Thymus (tissue), 11 donors: Measurements from ENCODE around the gene DCUN1D2. TPM values are rescaled to one million over a fixed set of nuclear protein-coding genes. Genes with fewer than 3 reads are reported as not detected.
A peak's percentile ranks its signal among the peaks of the same experiment; 100 is the strongest.

Experiments
- DNase-seq, 9 donors: peaks; one replicate each; pipeline ENCODE4 v3.0.0-alpha.2; 2013; ENCODE audit warnings: low spot score in 9 of 9, low read depth in 6 of 9, missing footprints in 1 of 9
- H3K27ac ChIP-seq, 2 donors: one replicate each; pipeline ENCODE4 v1.5.1; 2013; ENCODE audit warnings: control low read depth in 1 of 2, low read depth in 1 of 2, low read length in 1 of 2, mild to moderate bottlenecking in 1 of 2, moderate library complexity in 1 of 2
- H3K27me3 ChIP-seq, 2 donors: one replicate each; pipeline ENCODE4 v1.5.1; 2013; ENCODE audit warnings: low read length in 1 of 2; ENCODE audit not compliant: control insufficient read depth in 2 of 2, insufficient read depth in 1 of 2
- H3K36me3 ChIP-seq, 2 donors: one replicate each; pipeline ENCODE4 v1.5.1; 2013; ENCODE audit warnings: low read length in 1 of 2, mild to moderate bottlenecking in 1 of 2, moderate library complexity in 1 of 2; ENCODE audit not compliant: control insufficient read depth in 2 of 2, insufficient read depth in 2 of 2
- H3K4me1 ChIP-seq, 2 donors: one replicate each; pipeline ENCODE4 v1.5.1; 2013; ENCODE audit warnings: low read length in 2 of 2; ENCODE audit not compliant: control insufficient read depth in 2 of 2, insufficient read depth in 2 of 2
- H3K4me3 ChIP-seq, 2 donors: one replicate each; pipeline ENCODE4 v1.5.1; 2013; ENCODE audit warnings: low read length in 2 of 2, control low read depth in 1 of 2, mild to moderate bottlenecking in 1 of 2
- H3K9me3 ChIP-seq, 2 donors: one replicate each; pipeline ENCODE4 v1.5.1; 2013; ENCODE audit warnings: low read length in 1 of 2, mild to moderate bottlenecking in 1 of 2; ENCODE audit not compliant: control insufficient read depth in 2 of 2, insufficient read depth in 1 of 2
- WGBS: extraction: QIAGEN DNeasy Blood & Tissue Kit; methylation state at CpG from one replicate; pipeline ENCODE4 v1.1.7; 2013; 5-methylcytosine and 5-hydroxymethylcytosine counted together
- polyA plus RNA-seq: library from polyadenylated mRNA; stranded (reverse); fragments of 200-250 nt; gene quantifications from one replicate; pipeline ENCODE4 v1.2.3, GENCODE V29; 2013
- total RNA-seq: library from RNA; stranded (reverse); fragments of 120-200 nt; gene quantifications from one replicate; pipeline ENCODE4 v1.2.4, GENCODE V29; 2013
- donor health status: healthy.

DCUN1D2 gene
- total and polyA plus RNA-seq, 2 donors, result 9.8 to 22.5 TPM

DNA sequence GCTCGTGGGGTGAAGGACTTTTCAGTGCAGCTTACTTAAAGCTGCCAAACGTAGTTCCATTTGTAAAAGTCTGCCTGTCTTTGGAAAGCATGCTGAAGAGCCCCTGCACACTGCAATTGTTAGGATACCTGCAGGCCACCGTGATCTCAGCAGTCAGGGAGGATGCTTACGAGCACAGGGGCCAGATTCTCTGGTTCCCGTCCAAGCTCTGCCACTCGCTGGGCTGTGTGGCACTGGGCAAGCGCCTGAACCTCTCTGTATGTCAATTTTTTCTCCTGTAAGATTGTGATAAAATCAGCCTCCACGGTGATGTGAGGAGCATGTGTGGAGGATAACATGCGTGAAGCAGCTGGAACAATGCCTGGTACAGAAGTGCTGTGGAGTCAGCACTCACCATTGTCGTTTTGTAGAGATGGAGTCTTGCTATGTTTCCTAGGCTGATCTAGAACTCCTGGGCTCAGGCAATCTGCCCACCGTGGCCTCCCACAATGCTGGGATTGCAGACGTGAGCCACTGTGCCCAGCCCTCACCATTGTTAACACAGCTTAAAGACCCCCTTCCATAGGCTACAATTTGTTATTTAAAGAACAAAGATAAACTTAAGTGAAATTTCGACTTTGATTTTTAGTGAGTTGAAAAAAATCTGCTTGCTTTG lies 40.7 kb downstream of the DCUN1D2 start:
- H3K9me3 ChIP-seq, result no peaks in the 10 kb centered on the region
- DNase-seq, result no peak
- H3K4me1 ChIP-seq, result peaks cover 24 to 55% of the 10 kb centered on the region in 2 donors
- no peak overlapping the region for H3K4me3 ChIP-seq
- peak overlapping the region in 1 of 2 donors; percentile 80 for H3K27ac ChIP-seq
- H3K27me3 ChIP-seq, result no peaks in the 10 kb centered on the region
- WGBS, result 95% methylated on average over 13 of the region's 13 CpGs
- peaks cover 13 to 17% of the 10 kb centered on the region in 2 donors for H3K36me3 ChIP-seq

DNA sequence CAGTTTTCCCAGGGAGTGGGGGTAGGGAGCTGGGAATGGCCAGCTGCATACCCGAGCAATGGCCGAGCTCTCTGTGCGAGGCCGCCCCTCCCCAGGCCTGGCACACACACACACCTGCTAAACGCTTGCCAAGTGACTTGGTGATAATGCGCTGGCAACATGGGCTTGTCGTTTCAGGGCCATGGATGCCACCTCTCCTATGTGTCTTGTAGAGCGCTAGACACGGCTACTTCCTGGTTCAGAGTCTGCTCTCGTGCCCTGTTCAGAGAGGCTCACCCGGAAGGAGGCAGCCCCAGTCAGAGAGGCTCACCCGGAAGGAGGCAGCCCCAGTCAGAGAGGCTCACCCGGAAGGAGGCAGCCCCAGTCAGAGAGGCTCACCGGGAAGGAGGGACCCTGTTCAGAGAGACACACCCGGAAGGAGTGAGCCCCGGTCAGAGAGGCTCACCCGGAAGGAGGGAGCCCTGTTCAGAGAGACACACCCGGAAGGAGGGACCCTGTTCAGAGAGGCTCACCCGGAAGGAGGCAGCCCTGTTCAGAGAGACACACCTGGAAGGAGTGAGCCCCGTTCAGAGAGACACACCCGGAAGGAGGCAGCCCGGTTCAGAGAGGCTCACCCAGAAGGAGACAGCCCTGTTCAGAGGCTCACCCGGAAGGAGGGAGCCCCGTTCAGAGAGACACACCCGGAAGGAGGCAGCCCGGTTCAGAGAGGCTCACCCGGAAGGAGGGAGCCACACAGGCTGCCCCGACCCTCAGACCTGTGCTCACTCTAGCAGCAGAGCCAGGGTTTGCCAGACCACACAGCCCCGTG lies 41.4 kb downstream of the DCUN1D2 start:
- Histone ChIP-seq H3K4me3 (no peak overlapping the region), H3K4me1 (peaks cover 24 to 63% of the 10 kb centered on the region in 2 donors), H3K9me3 (peaks cover 0 to 2% of the 10 kb centered on the region in 2 donors), H3K27me3 (no peaks in the 10 kb centered on the region), H3K36me3 (peaks cover 8 to 12% of the 10 kb centered on the region in 2 donors), H3K27ac (peak overlapping the region in 1 of 2 donors; percentile 80)
- 93% methylated on average over 29 of the region's 29 CpGs for WGBS
- peak in 4 of 9 donors; percentile 41 to 65 (median 49) for DNase-seq

DNA sequence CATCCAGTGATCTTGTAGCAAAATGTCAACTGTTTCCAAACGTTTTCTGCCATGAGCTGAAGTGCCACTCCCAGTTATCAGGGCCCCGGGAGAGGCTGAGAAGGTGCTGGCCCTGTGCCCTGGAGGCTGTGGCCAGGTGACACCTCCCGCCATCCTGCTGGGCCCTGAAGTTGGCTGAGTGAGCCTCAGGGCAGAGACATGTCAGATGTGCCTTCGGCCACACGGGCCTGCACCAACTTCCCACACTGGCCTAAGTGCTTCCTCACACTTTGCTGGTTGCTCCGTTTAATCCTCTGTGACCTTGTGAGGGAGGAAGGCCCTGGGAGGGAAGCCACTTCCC lies 42.0 kb downstream of the DCUN1D2 start:
- peak overlapping the region in 1 of 2 donors; percentile 80 for H3K27ac ChIP-seq
- H3K36me3 ChIP-seq, result peaks cover 5 to 7% of the 10 kb centered on the region in 2 donors
- no peak overlapping the region for H3K4me3 ChIP-seq
- no peak for DNase-seq
- H3K4me1 ChIP-seq, result peaks cover 24 to 65% of the 10 kb centered on the region in 2 donors
- peaks cover 0 to 3% of the 10 kb centered on the region in 2 donors for H3K9me3 ChIP-seq
- H3K27me3 ChIP-seq, result no peaks in the 10 kb centered on the region
- WGBS, result 84% methylated on average over 6 of the region's 6 CpGs

DNA sequence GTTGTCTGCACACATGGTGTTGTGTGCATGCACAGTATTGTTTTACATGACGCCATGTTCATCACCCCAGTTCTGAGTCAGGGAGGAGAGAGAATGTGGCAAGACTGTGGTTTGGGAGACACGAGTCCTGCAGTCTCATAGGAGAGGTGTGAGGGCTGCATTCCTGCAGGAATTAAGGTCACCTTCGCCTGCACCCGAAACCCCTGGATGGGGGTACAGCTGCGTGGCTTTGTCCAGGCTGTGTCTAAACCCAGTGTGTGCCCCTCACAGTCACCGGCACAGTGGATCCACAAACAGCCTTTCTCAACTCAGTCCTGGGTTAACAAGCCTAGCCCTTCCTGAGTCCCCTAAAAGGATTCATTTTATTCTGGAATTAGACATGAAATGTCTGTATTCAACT lies 42.9 kb downstream of the DCUN1D2 start:
- 99% methylated on average over 6 of the region's 6 CpGs for WGBS
- H3K27ac ChIP-seq, result no peak overlapping the region
- no peak for DNase-seq
- H3K36me3 ChIP-seq, result peaks cover 3% of the 10 kb centered on the region in 2 donors
- H3K27me3 ChIP-seq, result no peaks in the 10 kb centered on the region
- H3K9me3 ChIP-seq, result peaks cover 0 to 6% of the 10 kb centered on the region in 2 donors
- peaks cover 24 to 65% of the 10 kb centered on the region in 2 donors for H3K4me1 ChIP-seq
- no peak overlapping the region for H3K4me3 ChIP-seq

DNA sequence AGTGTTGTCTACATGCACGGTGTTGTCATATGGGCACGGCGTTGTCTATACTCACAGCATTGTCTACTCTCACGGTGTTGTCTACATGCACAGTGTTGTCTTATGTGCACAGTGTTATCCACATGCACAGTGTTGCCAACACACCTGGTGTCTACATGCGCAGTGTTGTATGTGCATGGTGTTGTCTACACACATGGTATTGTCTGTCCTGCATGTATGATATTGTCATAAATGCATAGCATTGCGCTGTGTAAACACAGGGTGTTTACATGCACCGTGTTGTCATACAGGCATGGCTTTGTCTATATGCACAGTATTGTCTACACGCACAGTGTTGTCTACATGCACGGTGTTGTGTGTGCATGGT lies 44.0 kb downstream of the DCUN1D2 start:
- WGBS, result 91% methylated on average over 9 of the region's 9 CpGs
- peak in 1 of 9 donors; percentile 34 for DNase-seq
- peak overlapping the region in 1 of 2 donors; percentile 99 for H3K27ac ChIP-seq
- peak overlapping the region in 1 of 2 donors; percentile 12 for H3K4me3 ChIP-seq
- peaks cover 3 to 17% of the 10 kb centered on the region in 2 donors for H3K9me3 ChIP-seq
- H3K27me3 ChIP-seq, result no peaks in the 10 kb centered on the region
- H3K36me3 ChIP-seq, result peaks cover 0 to 3% of the 10 kb centered on the region in 2 donors
- peaks cover 24 to 65% of the 10 kb centered on the region in 2 donors for H3K4me1 ChIP-seq

DNA sequence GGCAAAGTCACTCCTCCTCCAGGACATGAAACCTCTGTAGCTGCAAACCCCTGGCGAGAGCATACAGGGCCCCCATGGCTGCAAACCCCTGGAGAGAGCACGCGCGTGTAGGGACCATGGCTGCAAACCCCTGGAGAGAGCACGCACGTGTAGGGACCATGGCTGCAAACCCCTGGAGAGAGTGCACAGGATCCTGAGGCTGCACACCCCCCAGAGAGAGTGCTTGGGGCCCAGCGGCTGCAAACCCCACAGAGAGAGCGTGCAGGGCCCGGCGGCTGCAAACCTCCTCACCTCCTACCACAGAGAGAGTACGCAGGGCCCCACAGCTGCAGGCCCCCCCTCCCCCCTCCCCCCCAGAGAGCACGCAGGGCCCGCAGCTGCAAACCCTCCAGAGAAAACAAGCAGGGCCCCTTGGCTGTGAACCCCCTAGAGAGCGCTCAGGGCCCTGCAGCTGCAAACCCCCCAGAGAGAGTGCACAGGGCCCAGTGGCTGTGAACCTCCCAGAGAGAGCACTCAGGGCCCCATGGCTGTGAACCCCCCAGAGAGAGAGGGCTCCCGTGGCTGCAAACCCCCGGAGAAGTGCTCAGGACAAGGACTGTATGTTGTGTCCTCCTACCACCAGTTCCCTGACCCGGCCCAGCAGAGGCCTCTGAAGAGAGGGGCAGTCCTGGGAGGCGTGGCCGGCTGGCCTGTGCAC lies 44.6 kb downstream of the DCUN1D2 start:
- H3K27ac ChIP-seq, result peak overlapping the region; percentile 68 to 99
- peaks cover 0 to 3% of the 10 kb centered on the region in 2 donors for H3K36me3 ChIP-seq
- peak overlapping the region in 1 of 2 donors; percentile 12 for H3K4me3 ChIP-seq
- WGBS, result 35% methylated on average over 19 of the region's 19 CpGs
- H3K4me1 ChIP-seq, result peaks cover 24 to 65% of the 10 kb centered on the region in 2 donors
- H3K27me3 ChIP-seq, result no peaks in the 10 kb centered on the region
- peaks cover 3 to 18% of the 10 kb centered on the region in 2 donors for H3K9me3 ChIP-seq
- peak in 8 of 9 donors; percentile 64 to 93 (median 83) for DNase-seq

DNA sequence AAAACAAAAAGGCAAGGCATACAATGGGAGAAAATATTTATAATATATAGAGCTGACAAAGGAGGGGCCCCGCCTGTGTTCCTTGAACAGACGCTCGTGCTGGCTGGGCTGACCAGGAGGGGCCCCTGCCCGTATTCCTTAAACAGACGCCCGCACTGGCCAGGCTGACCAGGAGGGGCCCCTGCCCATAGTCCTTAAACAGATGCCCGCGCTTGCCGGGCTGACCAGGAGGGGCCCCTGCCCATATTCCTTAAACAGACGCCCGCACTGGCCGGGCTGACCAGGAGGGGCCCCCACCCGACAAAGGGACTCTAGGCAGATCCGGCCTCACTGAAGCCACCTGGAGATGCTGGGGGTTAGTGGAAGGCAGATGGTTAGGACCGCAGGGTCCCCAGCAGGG lies 46.5 kb downstream of the DCUN1D2 start:
- 99% methylated on average over 15 of the region's 15 CpGs for WGBS
- Histone ChIP-seq H3K36me3 (peaks cover 0 to 3% of the 10 kb centered on the region in 2 donors), H3K27ac (no peak overlapping the region), H3K4me1 (peaks cover 22 to 49% of the 10 kb centered on the region in 2 donors), H3K9me3 (peaks cover 3 to 18% of the 10 kb centered on the region in 2 donors), H3K27me3 (no peaks in the 10 kb centered on the region), H3K4me3 (no peak overlapping the region)
- DNase-seq, result no peak

DNA sequence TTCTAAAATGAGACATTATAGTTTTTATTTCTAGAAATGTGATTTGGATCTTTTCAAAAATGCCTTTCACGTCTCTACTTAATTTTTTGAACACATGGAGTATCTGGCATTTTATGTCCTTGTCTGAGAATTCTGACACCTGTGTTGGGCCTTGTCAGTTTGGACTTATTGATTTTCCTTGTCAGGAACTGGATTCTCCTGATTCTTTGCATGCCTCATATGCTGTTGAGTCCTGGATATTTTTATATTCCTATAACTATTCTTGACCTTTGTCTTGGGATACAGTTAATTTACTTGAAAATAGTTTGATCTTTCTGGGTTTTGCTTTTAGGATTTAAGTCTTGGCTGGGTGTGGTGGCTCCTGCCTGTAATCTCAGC lies 47.5 kb downstream of the DCUN1D2 start:
- H3K4me1 ChIP-seq, result peaks cover 18 to 39% of the 10 kb centered on the region in 2 donors
- no peak overlapping the region for H3K27ac ChIP-seq
- WGBS, result 99% methylated on average over 1 of the region's 1 CpG
- H3K27me3 ChIP-seq, result no peaks in the 10 kb centered on the region
- DNase-seq, result no peak
- peaks cover 3 to 18% of the 10 kb centered on the region in 2 donors for H3K9me3 ChIP-seq
- H3K36me3 ChIP-seq, result peaks cover 0 to 3% of the 10 kb centered on the region in 2 donors
- H3K4me3 ChIP-seq, result no peak overlapping the region
